ENCODE data around the gene TEX13D. TPM values are rescaled to one million over a fixed set of nuclear protein-coding genes. Genes with fewer than 3 reads are reported as not detected.

The TEX13D gene
- total and polyA plus RNA-seq, 2 of the 8 experiments (the other 6 are each of a cell fraction or from before 2014, with no cell fraction given): 0.03 to 0.07 TPM

DNA sequence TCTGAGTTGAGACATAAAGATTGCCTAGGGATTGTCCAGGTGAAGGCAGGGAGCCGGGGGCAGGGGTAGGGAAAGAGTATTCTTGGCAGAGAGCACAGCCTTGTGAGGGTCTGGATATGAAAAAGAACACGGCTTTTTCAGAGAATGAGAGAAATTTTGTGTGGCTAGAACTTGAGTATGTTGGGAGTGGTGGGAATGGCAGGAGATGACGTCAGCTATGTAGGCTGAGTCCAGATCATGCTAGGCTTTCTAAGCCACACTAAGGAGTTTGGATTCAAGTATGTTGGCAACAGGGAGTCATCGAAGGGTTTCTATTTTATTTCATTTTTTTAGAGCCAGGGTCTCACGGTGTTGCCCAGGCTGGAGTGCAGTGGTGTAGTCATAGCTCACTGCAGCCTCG, 53.9 kb downstream of the TEX13D start:
- Histone ChIP-seq H3K9me3 (ENCODE audit: insufficient read depth in 2 of 2, low read depth in 1 of 2, low read length in 1 of 2) (no peaks in the 10 kb centered on the region), H2AFZ (ENCODE audit: low read length) (no peak overlapping the region), H3K36me3 (ENCODE audit: control insufficient read depth in 2 of 4, insufficient read depth in 4 of 4, low read length in 3 of 4) (no peaks in the 10 kb centered on the region), H2BK20ac (ENCODE audit: low read length) (no peak overlapping the region), H2BK5ac (ENCODE audit: low read depth, low read length) (no peak overlapping the region), H3K27ac (ENCODE audit: low read depth, low read length) (no peak overlapping the region), H3K4me2 (ENCODE audit: insufficient read depth in 1 of 2, low read depth in 2 of 2, low read length in 2 of 2) (no peak overlapping the region), H3K4ac (replicated peaks; ENCODE audit: insufficient read length, low read depth, low read length) (no peak overlapping the region), H3K4me3 (ENCODE audit: extremely low read depth in 1 of 4, insufficient read depth in 2 of 4, low read depth in 3 of 4, low read length in 4 of 4) (no peak overlapping the region), H3K14ac (ENCODE audit: insufficient read length) (no peak overlapping the region), H3K4me1 (replicated peaks in 1 of 4; ENCODE audit: control insufficient read depth in 3 of 4, insufficient read depth in 4 of 4, low read length in 3 of 4) (no peaks in the 10 kb centered on the region), H3K27me3 (replicated peaks in 1 of 4; ENCODE audit: control insufficient read depth in 3 of 4, extremely low read depth in 1 of 4, insufficient read depth in 3 of 4, low read length in 3 of 4) (no peaks in the 10 kb centered on the region), H2BK12ac (ENCODE audit: low read depth, low read length) (no peak overlapping the region), H3K79me1 (ENCODE audit: low read depth, low read length) (no peaks in the 10 kb centered on the region), H2AK5ac (ENCODE audit: low read depth, low read length) (no peak overlapping the region), H4K5ac (ENCODE audit: insufficient read length, low read depth, low read length) (no peak overlapping the region), H2BK120ac (replicated peaks; ENCODE audit: low read depth, low read length) (no peak overlapping the region), H4K20me1 (replicated peaks in 1 of 2; ENCODE audit: control insufficient read depth in 1 of 2, insufficient read depth in 2 of 2, low read length in 2 of 2) (no peaks in the 10 kb centered on the region), H3K18ac (ENCODE audit: extremely low read depth, low read length) (no peak overlapping the region), H4K91ac (replicated peaks; ENCODE audit: insufficient read length, low read length) (no peak overlapping the region), H3K23me2 (ENCODE audit: low read depth, low read length) (no peaks in the 10 kb centered on the region), H4K8ac (ENCODE audit: extremely low read depth, insufficient read depth, low read length) (no peak overlapping the region), H3K79me2 (ENCODE audit: control insufficient read depth in 1 of 2, insufficient read depth in 2 of 2, low read length in 2 of 2) (no peaks in the 10 kb centered on the region), H3K23ac (ENCODE audit: insufficient read length) (no peak overlapping the region), H2BK15ac (ENCODE audit: low read length) (no peak overlapping the region), H3K9ac (replicated peaks in 1 of 4; ENCODE audit: extremely low read depth in 1 of 4, low read depth in 3 of 4, low read length in 3 of 4) (no peak overlapping the region), H3K56ac (replicated peaks; ENCODE audit: insufficient read length, low read depth, low read length) (no peak overlapping the region)
- WGBS, 2 experiments (ENCODE audit: extremely low coverage in 1 of 2, insufficient coverage in 1 of 2, insufficient read length in 1 of 2, insufficient replicate concordance in 2 of 2, low coverage in 1 of 2, low lambda C conversion rate in 2 of 2, missing lambda C conversion rate in 1 of 2): 95% methylated on average over 4 of the region's 6 CpGs; no CpG with 5 or more reads in 1 of the 2 experiments
- DNase-seq (ENCODE audit: low read depth in 1 of 2, low spot score in 2 of 2) (no peak), FAIRE-seq (no peak)
- CTCF ChIA-PET (ENCODE audit: partially characterized antibody): interaction anchor here (1.1 kb wide), 1 partner anchor 477 kb away, joined by 3 read pairs; no protein-coding TSS in a partner anchor
- TF ChIP-seq, protein P1, sequence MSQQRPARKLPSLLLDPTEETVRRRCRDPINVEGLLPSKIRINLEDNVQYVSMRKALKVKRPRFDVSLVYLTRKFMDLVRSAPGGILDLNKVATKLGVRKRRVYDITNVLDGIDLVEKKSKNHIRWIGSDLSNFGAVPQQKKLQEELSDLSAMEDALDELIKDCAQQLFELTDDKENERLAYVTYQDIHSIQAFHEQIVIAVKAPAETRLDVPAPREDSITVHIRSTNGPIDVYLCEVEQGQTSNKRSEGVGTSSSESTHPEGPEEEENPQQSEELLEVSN (IDR thresholded peaks at IDR 0.05): no peak
- no peak for TF ChIP-seq ASH2L (IDR thresholded peaks at IDR 0.05; ENCODE audit: low read length)
- no peak for TF ChIP-seq POU5F1 (IDR thresholded peaks at IDR 0.05; ENCODE audit: low read depth, low read length)
- TF ChIP-seq EGR1 (IDR thresholded peaks at IDR 0.05; ENCODE audit: borderline replicate concordance, low read depth, low read length): no peak
- TF ChIP-seq CBX8 (IDR thresholded peaks at IDR 0.05; ENCODE audit: borderline replicate concordance, low read depth, low read length): no peak
- TF ChIP-seq ZNF274 (IDR thresholded peaks at IDR 0.05; ENCODE audit: borderline replicate concordance, extremely low read depth, low read length): no peak
- no peak for TF ChIP-seq GTF2F1 (IDR thresholded peaks at IDR 0.05; ENCODE audit: borderline replicate concordance, low read depth, low read length)
- no peak for TF ChIP-seq SP2 (IDR thresholded peaks at IDR 0.05; ENCODE audit: low read length)
- TF ChIP-seq HDAC2 (IDR thresholded peaks at IDR 0.05; ENCODE audit: borderline replicate concordance in 1 of 2, low read depth in 2 of 2, low read length in 2 of 2): no peak
- POLR2A ChIA-PET (ENCODE audit: partially characterized antibody): no interaction called here
